ENCODE measurements around the gene OCA2.

GRCh38 chr15:27742751-27743477, 356.2 kb downstream of the OCA2 start:
- TF ChIP-seq CTCF (IDR thresholded peaks at IDR 0.05 in 8 of 11, conservative IDR thresholded peaks at IDR 0.05 in 3 of 11) (no peak), POLR2A (IDR thresholded peaks at IDR 0.05) (no peak), POLR2AphosphoS5 (IDR thresholded peaks at IDR 0.05) (no peak)
